Large intestine (tissue), 3 donors: ENCODE results near the gene PLCB1. TPM values are rescaled to one million over a fixed set of nuclear protein-coding genes. Genes with fewer than 3 reads are reported as not detected.

ENCODE experiments used
- DNase-seq, 2 donors: peaks; one replicate each; pipeline versions ENCODE4 v3.0.0 to v3.0.0-alpha.2; 2013
- H3K27ac ChIP-seq: one replicate; pipeline ENCODE4 v1.5.1; 2013; ENCODE audit warnings: low read length
- H3K27me3 ChIP-seq: 2 replicates; pipeline ENCODE4 v1.6.1; 2013; ENCODE audit warnings: low read length; ENCODE audit not compliant: control insufficient read depth, insufficient read depth
- H3K36me3 ChIP-seq: 2 replicates; pipeline ENCODE4 v1.6.1; 2013; ENCODE audit warnings: low read length; ENCODE audit not compliant: control insufficient read depth, insufficient read depth
- H3K4me1 ChIP-seq: one replicate; pipeline ENCODE4 v1.6.1; 2013; ENCODE audit warnings: low read length; ENCODE audit not compliant: control insufficient read depth, insufficient read depth
- H3K4me3 ChIP-seq: one replicate; pipeline ENCODE4 v1.5.1; 2013; ENCODE audit warnings: low read length
- H3K9me3 ChIP-seq: one replicate; pipeline ENCODE4 v1.6.1; 2013; ENCODE audit warnings: mild to moderate bottlenecking, low read depth, low read length, moderate library complexity; ENCODE audit not compliant: control insufficient read depth
- WGBS: methylation state at CpG from one replicate; pipeline ENCODE4 v1.1.5; 2013; ENCODE audit warnings: low lambda C conversion rate; ENCODE audit not compliant: insufficient coverage; 5-methylcytosine and 5-hydroxymethylcytosine counted together
- polyA plus RNA-seq: library from polyadenylated mRNA; unstranded; fragments of 120-200 nt; gene quantifications from one replicate; pipeline ENCODE4 v1.2.1, GENCODE V29; 2013

Gene PLCB1
- polyA plus RNA-seq, 1 donor: 7.4 TPM

DNA sequence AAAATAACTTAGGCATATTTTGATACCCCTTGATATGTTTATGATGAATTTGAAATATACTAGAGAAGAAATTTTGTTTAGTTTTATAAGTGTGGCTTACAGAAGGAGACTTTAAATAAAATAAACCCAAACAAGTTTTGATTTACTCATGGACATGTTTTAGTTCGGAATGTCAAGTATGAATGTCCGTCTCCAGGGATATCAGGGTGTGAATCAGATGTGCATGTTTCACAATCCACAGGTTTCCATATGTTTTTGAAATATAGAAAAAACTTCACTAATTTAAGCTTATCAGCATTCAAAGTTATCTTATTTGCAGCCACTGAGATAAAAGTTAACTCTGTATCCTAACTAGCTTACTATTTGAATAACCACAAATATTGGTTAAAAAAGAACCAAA lies 51.5 kb downstream of the PLCB1 start:
- DNase-seq: no peak
- Histone ChIP-seq H3K27ac (no peak overlapping the region), H3K9me3 (no peaks in the 10 kb centered on the region), H3K4me1 (no peaks in the 10 kb centered on the region), H3K36me3 (no peaks in the 10 kb centered on the region), H3K27me3 (no peaks in the 10 kb centered on the region), H3K4me3 (no peak overlapping the region)
- WGBS: 60% methylated on average over 1 of the region's 2 CpGs

DNA sequence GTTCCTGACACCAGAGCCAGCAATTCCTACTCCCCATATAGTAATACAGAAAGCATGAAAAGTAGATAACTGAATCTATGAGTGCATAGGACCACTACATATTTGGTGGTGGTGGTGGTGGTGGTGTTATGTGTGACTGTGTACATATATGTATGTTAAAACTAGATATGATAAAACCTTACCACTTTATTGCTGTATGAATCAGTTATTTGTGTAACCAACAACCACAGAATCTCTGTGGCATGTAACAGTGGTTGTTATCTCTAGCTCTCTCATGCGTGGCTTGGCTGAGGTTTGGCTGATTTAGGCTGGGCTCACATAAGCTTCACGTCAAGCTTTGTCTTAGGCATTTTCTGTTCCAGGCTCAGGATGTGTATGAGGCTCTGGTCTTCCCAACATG lies 55.7 kb downstream of the PLCB1 start:
- H3K4me3 ChIP-seq: no peak overlapping the region
- no peaks in the 10 kb centered on the region for H3K9me3 ChIP-seq
- H3K36me3 ChIP-seq: no peaks in the 10 kb centered on the region
- H3K27ac ChIP-seq: no peak overlapping the region
- no peak for DNase-seq
- no peaks in the 10 kb centered on the region for H3K4me1 ChIP-seq
- WGBS: no CpG with 5 or more reads among the region's 2 CpGs
- H3K27me3 ChIP-seq: no peaks in the 10 kb centered on the region

DNA sequence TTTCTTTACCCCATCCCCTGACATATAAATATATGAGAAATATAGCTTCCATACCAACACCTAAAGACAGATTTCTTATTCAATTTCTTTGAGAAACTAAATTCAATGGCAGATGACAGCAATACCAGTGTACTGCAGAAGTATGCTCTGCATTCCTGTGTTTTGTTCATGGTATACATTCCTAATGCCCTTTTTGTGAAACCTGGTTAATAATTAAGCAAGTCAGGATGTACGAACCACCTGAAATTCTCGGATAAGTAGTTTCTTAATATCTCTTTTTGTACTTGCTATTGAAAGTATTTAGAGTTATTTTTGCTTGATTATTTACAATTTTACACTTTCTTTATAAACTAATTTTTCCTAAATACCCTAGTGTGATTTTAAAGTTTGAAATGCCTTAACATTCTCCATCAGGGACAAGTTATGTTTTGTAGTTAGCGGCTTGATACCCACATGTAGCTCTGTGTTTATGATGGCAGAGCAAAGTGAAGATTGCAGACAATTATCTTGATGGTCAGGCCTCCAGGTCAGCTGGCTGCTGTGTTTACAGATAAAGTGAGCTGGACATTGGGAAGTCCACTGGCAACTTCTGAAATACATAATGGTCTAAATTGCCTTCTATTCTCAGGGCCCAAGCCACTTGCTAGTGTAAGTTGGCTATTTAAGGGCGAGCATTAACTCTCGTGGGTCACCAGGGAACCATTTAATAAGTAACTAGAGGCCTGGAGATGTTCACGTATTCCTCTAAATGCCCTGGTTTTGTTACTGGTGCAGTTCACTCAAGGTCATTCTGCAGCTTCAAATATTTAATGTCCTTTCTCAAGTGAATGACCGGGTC lies 58.2 kb downstream of the PLCB1 start:
- H3K4me3 ChIP-seq: no peak overlapping the region
- H3K4me1 ChIP-seq: no peaks in the 10 kb centered on the region
- 43% methylated on average over 2 of the region's 7 CpGs for WGBS
- no peaks in the 10 kb centered on the region for H3K36me3 ChIP-seq
- no peak for DNase-seq
- peaks cover 3% of the 10 kb centered on the region for H3K9me3 ChIP-seq
- no peak overlapping the region for H3K27ac ChIP-seq
- no peaks in the 10 kb centered on the region for H3K27me3 ChIP-seq

DNA sequence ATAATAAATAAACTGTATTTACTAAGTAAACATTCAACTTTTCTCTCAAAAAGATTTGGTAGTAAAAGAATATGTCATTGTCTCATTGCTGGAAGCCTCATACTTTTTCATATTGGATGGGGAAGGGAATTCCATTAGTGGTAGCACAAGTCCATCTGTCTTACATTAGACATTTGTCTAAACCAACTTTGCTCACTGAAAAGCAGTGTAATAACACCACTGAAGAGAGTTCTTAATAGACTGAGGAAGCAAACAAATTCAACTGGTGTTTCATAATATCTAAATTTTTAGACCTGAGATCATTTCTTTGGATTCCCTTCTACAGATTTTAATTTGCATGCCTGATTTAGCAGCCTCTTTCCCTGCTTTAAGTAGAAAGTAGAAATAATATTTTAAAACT lies 62.7 kb downstream of the PLCB1 start:
- no peak overlapping the region for H3K27ac ChIP-seq
- H3K9me3 ChIP-seq: peaks cover 3% of the 10 kb centered on the region
- DNase-seq: no peak
- no peaks in the 10 kb centered on the region for H3K4me1 ChIP-seq
- no peak overlapping the region for H3K4me3 ChIP-seq
- no peaks in the 10 kb centered on the region for H3K27me3 ChIP-seq
- H3K36me3 ChIP-seq: no peaks in the 10 kb centered on the region

GRCh38 chr20:8196096-8196495 lies 64.0 kb downstream of the PLCB1 start:
- WGBS: no CpG with 5 or more reads among the region's 1 CpG
- no peak overlapping the region for H3K27ac ChIP-seq

GRCh38 chr20:8200220-8200619 lies 68.2 kb downstream of the PLCB1 start:
- no peak for DNase-seq
- Histone ChIP-seq H3K36me3 (no peaks in the 10 kb centered on the region), H3K4me3 (no peak overlapping the region), H3K27me3 (no peaks in the 10 kb centered on the region), H3K9me3 (no peaks in the 10 kb centered on the region), H3K4me1 (no peaks in the 10 kb centered on the region), H3K27ac (no peak overlapping the region)

More at GRCh38 chr20:8196096-8196495, 64.0 kb downstream of the PLCB1 start:
- H3K36me3 ChIP-seq: no peaks in the 10 kb centered on the region
- peaks cover 3% of the 10 kb centered on the region for H3K9me3 ChIP-seq
- no peak for DNase-seq
- no peaks in the 10 kb centered on the region for H3K4me1 ChIP-seq
- no peaks in the 10 kb centered on the region for H3K27me3 ChIP-seq
- H3K4me3 ChIP-seq: no peak overlapping the region

DNA sequence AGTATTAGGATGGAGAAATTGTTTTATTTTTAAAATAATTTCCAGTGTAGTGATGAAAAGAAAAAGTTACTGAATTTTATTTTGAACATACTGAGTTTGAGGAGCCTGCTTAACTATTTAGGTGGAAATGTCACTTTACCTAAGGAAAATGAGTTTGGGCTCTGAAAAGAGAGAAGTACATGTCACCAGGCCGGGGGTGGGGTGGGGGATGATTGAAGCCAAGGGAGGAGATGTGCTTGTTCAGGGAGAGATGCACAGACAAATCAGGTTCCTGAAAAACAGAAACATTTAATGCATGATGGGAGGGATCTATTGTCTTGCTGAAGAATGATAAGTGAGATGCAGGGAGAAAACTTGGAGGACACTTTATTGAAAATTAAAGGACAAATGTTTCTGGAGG lies 71.3 kb downstream of the PLCB1 start:
- Histone ChIP-seq H3K27ac (no peak overlapping the region), H3K4me1 (no peaks in the 10 kb centered on the region), H3K9me3 (no peaks in the 10 kb centered on the region), H3K36me3 (no peaks in the 10 kb centered on the region), H3K27me3 (no peaks in the 10 kb centered on the region), H3K4me3 (no peak overlapping the region)
- no peak for DNase-seq
- WGBS: no CpG with 5 or more reads among the region's 1 CpG

- Histone ChIP-seq H3K36me3 (no peaks in the 10 kb centered on the region), H3K27ac (no peak overlapping the region), H3K27me3 (no peaks in the 10 kb centered on the region), H3K4me3 (no peak overlapping the region), H3K4me1 (no peaks in the 10 kb centered on the region), H3K9me3 (no peaks in the 10 kb centered on the region)
- DNase-seq: no peak
- WGBS: 86% methylated on average over 1 of the region's 1 CpG
Observed at GRCh38 chr20:8205996-8206395, 73.9 kb downstream of the PLCB1 start.

- WGBS: no CpG with 5 or more reads among the region's 1 CpG
- no peak for DNase-seq
Observed at GRCh38 chr20:8208226-8208625, 76.2 kb downstream of the PLCB1 start.

DNA sequence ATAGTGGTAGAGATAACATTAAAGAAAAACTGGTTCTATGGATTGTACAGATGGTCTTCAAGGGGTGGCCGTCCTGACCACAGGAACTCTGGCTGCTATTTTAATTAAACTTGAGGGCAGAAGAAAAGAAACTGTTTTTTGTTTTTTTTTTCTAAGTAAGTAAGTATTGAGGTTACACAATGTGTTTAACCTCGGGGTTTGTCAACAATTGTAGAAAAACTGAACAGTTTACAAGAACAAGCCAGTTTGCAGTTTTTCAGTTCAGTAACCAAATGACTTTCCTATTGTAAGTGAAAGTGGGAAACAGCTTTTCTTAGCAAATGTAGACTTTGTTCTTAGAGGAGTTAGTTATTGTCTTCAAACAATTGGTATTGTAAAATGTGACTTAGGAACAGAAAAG lies 77.0 kb downstream of the PLCB1 start:
- H3K27ac ChIP-seq: no peak overlapping the region
- H3K9me3 ChIP-seq: no peaks in the 10 kb centered on the region
- H3K4me3 ChIP-seq: no peak overlapping the region
- no peaks in the 10 kb centered on the region for H3K27me3 ChIP-seq
- DNase-seq: no peak
- no peaks in the 10 kb centered on the region for H3K36me3 ChIP-seq
- WGBS: no CpG with 5 or more reads among the region's 2 CpGs
- no peaks in the 10 kb centered on the region for H3K4me1 ChIP-seq

More at GRCh38 chr20:8208226-8208625, 76.2 kb downstream of the PLCB1 start:
- Histone ChIP-seq H3K4me1 (no peaks in the 10 kb centered on the region), H3K27me3 (no peaks in the 10 kb centered on the region), H3K36me3 (no peaks in the 10 kb centered on the region), H3K4me3 (no peak overlapping the region), H3K9me3 (no peaks in the 10 kb centered on the region), H3K27ac (no peak overlapping the region)

- no peaks in the 10 kb centered on the region for H3K9me3 ChIP-seq
- H3K27me3 ChIP-seq: no peaks in the 10 kb centered on the region
- H3K36me3 ChIP-seq: no peaks in the 10 kb centered on the region
- H3K27ac ChIP-seq: no peak overlapping the region
- H3K4me3 ChIP-seq: no peak overlapping the region
- no CpG with 5 or more reads among the region's 1 CpG for WGBS
- no peaks in the 10 kb centered on the region for H3K4me1 ChIP-seq
- no peak for DNase-seq
Observed at GRCh38 chr20:8210749-8211148, 78.7 kb downstream of the PLCB1 start.
